ENCODE data around the gene TP53.

- TF ChIP-seq EP300 (IDR thresholded peaks at IDR 0.05; ENCODE audit: low read depth) (no peak), CTCF (IDR thresholded peaks at IDR 0.05) (no peak)
Observed at GRCh38 chr17:7687072-7687907, at the start of gene TP53.

All from transverse colon (tissue), 3 donors.